ENCODE measurements around the gene PHC3. TPM values are rescaled to one million over a fixed set of nuclear protein-coding genes. Genes with fewer than 3 reads are reported as not detected.
A peak's percentile ranks its signal among the peaks of the same experiment; 100 is the strongest.

The PHC3 gene
- total RNA-seq, result 85.6 TPM
- 3.6 TPM for polyA plus RNA-seq (ENCODE audit: insufficient read depth, low read depth, low replicate concordance)
- long read RNA-seq, donor 1, partial matches to known transcripts, result 0 of 4 reads
- long read RNA-seq, donor 1, other reads (novel, unspliced or antisense), result 0 of 4 reads
- long read RNA-seq, donor 2, full-length matches to known transcripts, result 1 of 9 reads
- long read RNA-seq, donor 2, partial matches to known transcripts, result 8 of 9 reads
- long read RNA-seq, donor 2, other reads (novel, unspliced or antisense), result 0 of 9 reads
- long read RNA-seq, donor 3, full-length matches to known transcripts, result 3 of 9 reads
- long read RNA-seq, donor 3, partial matches to known transcripts, result 6 of 9 reads
- long read RNA-seq, donor 3, other reads (novel, unspliced or antisense), result 0 of 9 reads
- long read RNA-seq, donor 4, result 0 reads
- long read RNA-seq, donor 5, result 0 reads
- long read RNA-seq, donor 6, partial matches to known transcripts, result 0 of 2 reads
- long read RNA-seq, donor 6, other reads (novel, unspliced or antisense), result 0 of 2 reads
- long read RNA-seq, donor 7, full-length matches to known transcripts, result 1 of 7 reads
- long read RNA-seq, donor 7, partial matches to known transcripts, result 0 of 7 reads
- long read RNA-seq, donor 7, other reads (novel, unspliced or antisense), result 6 of 7 reads
- long read RNA-seq, donor 8, partial matches to known transcripts, result 0 of 1 reads
- long read RNA-seq, donor 8, other reads (novel, unspliced or antisense), result 0 of 1 reads
- long read RNA-seq, donor 9, result 0 reads
- long read RNA-seq, donor 10, partial matches to known transcripts, result 8 of 11 reads
- long read RNA-seq, donor 10, other reads (novel, unspliced or antisense), result 0 of 11 reads

- peaks cover 0 to 13% (median 4%) of the 10 kb centered on the region in 3 donors for H3K4me1 ChIP-seq (ENCODE audit: control insufficient read depth in 2 of 3, insufficient read depth in 2 of 3, low read depth in 1 of 3, low read length in 3 of 3)
- TF ChIP-seq CTCF (IDR thresholded peaks at IDR 0.05; ENCODE audit: borderline replicate concordance, extremely low read depth, insufficient read depth), result peak; percentile 21
- H3K9me3 ChIP-seq (ENCODE audit: control insufficient read depth in 2 of 3, insufficient read depth in 1 of 3, low read length in 3 of 3), result no peaks in the 10 kb centered on the region
- peak within 1 kb of the TSS; percentile 95 to 98 for H3K27ac ChIP-seq (ENCODE audit: low read depth in 2 of 2, low read length in 2 of 2)
- peak within 1 kb of the TSS; percentile 95 to 99 (median 96) for H3K4me3 ChIP-seq (ENCODE audit: low read length in 3 of 3)
- peak within 1 kb of the TSS; percentile 70 to 96 (median 71) for H3K9ac ChIP-seq (ENCODE audit: low read length in 3 of 3)
- intact Hi-C loops (cut with DNase I), result no loop called here
- peaks cover 5 to 23% (median 6%) of the 10 kb centered on the region in 3 donors for H3K36me3 ChIP-seq (ENCODE audit: control insufficient read depth in 2 of 3, insufficient read depth in 3 of 3, low read length in 3 of 3)
- no peaks in the 10 kb centered on the region for H3K27me3 ChIP-seq (ENCODE audit: control insufficient read depth, insufficient read depth, low read length)
- FAIRE-seq, result no peak
- peak; percentile 95 to 98 (median 96) for DNase-seq
These were observed at the start of gene PHC3 for GRCh38 chr3:170180908-170181885. Gene PHC3 (minus strand): TSS chr3:170181733. CDS start chr3:170181715, 18 bp downstream.

GRCh38 chr3:170228093-170228766 is 46.7 kb upstream of the PHC3 start:
- FAIRE-seq, result no peak
- no peak overlapping the region for H3K9ac ChIP-seq (ENCODE audit: low read length in 3 of 3)
- no peaks in the 10 kb centered on the region for H3K36me3 ChIP-seq (ENCODE audit: control insufficient read depth in 2 of 3, insufficient read depth in 3 of 3, low read length in 3 of 3)
- H3K27ac ChIP-seq (ENCODE audit: low read depth in 2 of 2, low read length in 2 of 2), result no peak overlapping the region
- no peaks in the 10 kb centered on the region for H3K27me3 ChIP-seq (ENCODE audit: control insufficient read depth, insufficient read depth, low read length)
- peak in 1 of 5 donors; percentile 15 for DNase-seq
- H3K4me3 ChIP-seq (ENCODE audit: low read length in 3 of 3), result no peak overlapping the region
- no peak for TF ChIP-seq CTCF (IDR thresholded peaks at IDR 0.05; ENCODE audit: borderline replicate concordance, extremely low read depth, insufficient read depth)
- H3K4me1 ChIP-seq (ENCODE audit: control insufficient read depth in 2 of 3, insufficient read depth in 2 of 3, low read depth in 1 of 3, low read length in 3 of 3), result peaks cover 0 to 5% (median 0%) of the 10 kb centered on the region in 3 donors
- intact Hi-C loops (cut with DNase I), result no loop called here
- H3K9me3 ChIP-seq (ENCODE audit: control insufficient read depth in 2 of 3, insufficient read depth in 1 of 3, low read length in 3 of 3), result no peaks in the 10 kb centered on the region

GRCh38 chr3:170226426-170226960 is 45.0 kb upstream of the PHC3 start:
- H3K36me3 ChIP-seq (ENCODE audit: control insufficient read depth in 2 of 3, insufficient read depth in 3 of 3, low read length in 3 of 3), result no peaks in the 10 kb centered on the region
- H3K4me3 ChIP-seq (ENCODE audit: low read length in 3 of 3), result no peak overlapping the region
- FAIRE-seq, result no peak
- intact Hi-C loops (cut with DNase I), result no loop called here
- DNase-seq, result no peak
- no peaks in the 10 kb centered on the region for H3K27me3 ChIP-seq (ENCODE audit: control insufficient read depth, insufficient read depth, low read length)
- no peak overlapping the region for H3K27ac ChIP-seq (ENCODE audit: low read depth in 2 of 2, low read length in 2 of 2)
- no peaks in the 10 kb centered on the region for H3K9me3 ChIP-seq (ENCODE audit: control insufficient read depth in 2 of 3, insufficient read depth in 1 of 3, low read length in 3 of 3)
- no peak for TF ChIP-seq CTCF (IDR thresholded peaks at IDR 0.05; ENCODE audit: borderline replicate concordance, extremely low read depth, insufficient read depth)
- H3K4me1 ChIP-seq (ENCODE audit: control insufficient read depth in 2 of 3, insufficient read depth in 2 of 3, low read depth in 1 of 3, low read length in 3 of 3), result peaks cover 0 to 6% (median 0%) of the 10 kb centered on the region in 3 donors
- no peak overlapping the region for H3K9ac ChIP-seq (ENCODE audit: low read length in 3 of 3)

Data from kidney (tissue), 22 donors.